Spleen (tissue), 11 donors: ENCODE measurements around the gene KRTAP21-1. TPM values are rescaled to one million over a fixed set of nuclear protein-coding genes. Genes with fewer than 3 reads are reported as not detected.

Experiments used
- DNase-seq: peaks from one replicate; pipeline ENCODE4 v3.0.0-alpha.2; 2020
- H3K27ac ChIP-seq, 8 donors: fragments of 200-600 bp; sonication (generic) in 7 of 8; 1 replicate in 4 of 8; 2 replicates in 4 of 8; pipeline versions ENCODE4 v1.5.0 to v1.8.0; 2016 to 2021; ENCODE audit warnings: inconsistent platforms in 4 of 8, mild to moderate bottlenecking in 4 of 8, moderate library complexity in 1 of 8
- H3K27me3 ChIP-seq, 7 donors: fragments of 200-600 bp; sonication (generic) in 6 of 7; replicated peaks in 1 of 7; 1 replicate in 4 of 7; 2 replicates in 3 of 7; pipeline versions ENCODE4 v1.5.0 to v1.8.0; 2016 to 2021; ENCODE audit warnings: inconsistent platforms in 3 of 7, mild to moderate bottlenecking in 1 of 7
- H3K36me3 ChIP-seq, 6 donors: fragments of 200-600 bp; sonication (generic) in 5 of 6; 1 replicate in 4 of 6; 2 replicates in 2 of 6; pipeline versions ENCODE4 v1.5.0 to v1.8.0; 2016 to 2021; ENCODE audit warnings: inconsistent platforms in 2 of 6
- H3K4me1 ChIP-seq, 6 donors: fragments of 200-600 bp; sonication (generic) in 5 of 6; 1 replicate in 3 of 6; 2 replicates in 3 of 6; pipeline versions ENCODE4 v1.5.0 to v1.8.0; 2016 to 2021; ENCODE audit warnings: inconsistent platforms in 3 of 6
- H3K4me3 ChIP-seq, 8 donors: fragments of 200-600 bp; sonication (generic) in 7 of 8; 1 replicate in 4 of 8; 2 replicates in 4 of 8; pipeline versions ENCODE4 v1.5.0 to v1.8.0; 2016 to 2021; ENCODE audit warnings: inconsistent platforms in 4 of 8, mild to moderate bottlenecking in 4 of 8, moderate library complexity in 2 of 8
- H3K9me3 ChIP-seq, 8 donors: fragments of 200-600 bp; sonication (generic) in 7 of 8; 1 replicate in 4 of 8; 2 replicates in 4 of 8; pipeline versions ENCODE4 v1.5.0 to v1.8.0; 2016 to 2021; ENCODE audit warnings: inconsistent platforms in 4 of 8
- CTCF ChIP-seq, 11 experiments: fragments of 200-600 bp in 7 of 11; fragments of 450-650 bp in 4 of 11; sonication (generic) in 4 of 11; IDR thresholded peaks in 8 of 11; conservative IDR thresholded peaks in 3 of 11; 1 replicate in 7 of 11; 2 replicates in 4 of 11; pipeline versions ENCODE4 v1.4.0 to v1.8.0; 2016 to 2021; ENCODE audit warnings: antibody characterized with exemption in 11 of 11, inconsistent platforms in 4 of 11, mild to moderate bottlenecking in 1 of 11
- POLR2A ChIP-seq, 3 donors: fragments of 450-650 bp; IDR thresholded peaks; one replicate each; pipeline ENCODE4 v1.5.1; 2017; ENCODE audit warnings: antibody characterized with exemption in 3 of 3, mild to moderate bottlenecking in 1 of 3
- POLR2AphosphoS5 ChIP-seq, 3 donors: sonication (generic); formaldehyde crosslinking; IDR thresholded peaks; one replicate each; pipeline ENCODE4 v1.5.1; 2017; ENCODE audit warnings: antibody characterized with exemption in 3 of 3
- WGBS, 5 donors: extraction: QIAGEN DNeasy Blood & Tissue Kit in 3 of 5; methylation state at CpG; one replicate each; pipeline versions ENCODE4 v1.1.5 to v1.1.7; 2013 to 2018; 5-methylcytosine and 5-hydroxymethylcytosine counted together
- intact Hi-C: fragments of 100-400 bp; cut with DNase I; formaldehyde crosslinking; loops from one replicate; pipeline ENCODE4 v1.15.0; 2023; ENCODE audit warnings: low total_unique reads
- polyA plus RNA-seq, 3 donors: library from polyadenylated mRNA; stranded (reverse); fragments of 200-250 nt; gene quantifications; one replicate each; pipeline ENCODE4 v1.2.1, GENCODE V29; 2013
- total RNA-seq, 7 donors: library from RNA; depleted of rRNA in 3 of 7; stranded (reverse); fragments of >200 nt in 3 of 7; fragmentation: NEBNext Ultra II Directional in 4 of 7; extraction: Animal tissue kit (Norgen Biotek cat#: 25700) in 4 of 7; gene quantifications; one replicate each; pipeline versions ENCODE4 v1.1.0 to v1.2.1, GENCODE V29; 2016 to 2021
- donor health status: healthy with polysubstance abuse.
- donor health status: DM: no; HTN: no; CAD: no; lungs with moderate emphysema.
- donor health status: DM: no; HTN: no; CAD: no.
- donor health status: Bipolar disorder and iron deficiency.
- donor health status: healthy.
- donor health status: DM: no; HTN: no; CAD: no.
- donor health status: DM: yes; HTN: yes; CAD: no.

KRTAP21-1 gene
- total and polyA plus RNA-seq, 10 donors = not detected

DNA sequence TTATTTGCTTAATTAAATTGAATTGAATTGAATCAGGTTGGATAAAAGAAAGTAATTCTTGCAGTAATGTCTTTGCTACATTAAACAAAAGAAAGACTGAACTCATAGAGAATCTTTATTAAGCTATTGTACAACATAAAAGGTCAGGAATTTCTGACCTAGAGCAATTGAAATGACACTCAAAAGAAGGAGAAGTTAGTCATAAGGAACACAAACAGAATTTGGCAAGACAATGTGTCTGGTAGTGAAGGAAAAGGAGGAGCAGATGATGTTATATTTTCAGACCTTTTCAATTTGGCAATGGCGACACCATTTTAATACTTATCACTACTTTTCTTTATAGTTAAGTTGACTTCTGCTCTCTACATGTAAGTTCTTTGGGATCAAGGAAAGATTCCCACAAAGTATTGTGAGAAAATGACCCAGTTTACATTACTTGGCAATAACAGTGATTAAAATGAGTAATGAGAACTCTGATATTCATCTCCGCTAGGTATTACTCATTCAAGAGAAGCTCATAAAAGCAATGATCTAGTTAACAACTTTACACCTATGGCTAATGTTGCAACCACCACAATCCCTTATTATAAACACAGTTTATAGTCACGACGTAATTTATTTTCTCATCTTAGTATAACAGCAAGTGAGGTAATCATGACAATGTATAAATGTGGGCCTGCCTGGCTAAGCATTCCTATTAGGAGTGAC lies 14.7 kb upstream of the KRTAP21-1 start:
- H3K9me3 ChIP-seq = peaks cover 0 to 3% (median 0%) of the 10 kb centered on the region in 8 donors
- H3K4me1 ChIP-seq = no peaks in the 10 kb centered on the region
- no peak overlapping the region for H3K4me3 ChIP-seq
- no peaks in the 10 kb centered on the region for H3K27me3 ChIP-seq
- H3K36me3 ChIP-seq = no peaks in the 10 kb centered on the region
- DNase-seq = no peak
- intact Hi-C loops = no loop called here
- TF ChIP-seq POLR2A (IDR thresholded peaks at IDR 0.05) (no peak), POLR2AphosphoS5 (IDR thresholded peaks at IDR 0.05) (no peak), CTCF (IDR thresholded peaks at IDR 0.05 in 8 of 11, conservative IDR thresholded peaks at IDR 0.05 in 3 of 11) (no peak)
- H3K27ac ChIP-seq = no peak overlapping the region
- 85 to 95% (median 90%) methylated on average over 4 of the region's 4 CpGs for WGBS, 5 donors

DNA sequence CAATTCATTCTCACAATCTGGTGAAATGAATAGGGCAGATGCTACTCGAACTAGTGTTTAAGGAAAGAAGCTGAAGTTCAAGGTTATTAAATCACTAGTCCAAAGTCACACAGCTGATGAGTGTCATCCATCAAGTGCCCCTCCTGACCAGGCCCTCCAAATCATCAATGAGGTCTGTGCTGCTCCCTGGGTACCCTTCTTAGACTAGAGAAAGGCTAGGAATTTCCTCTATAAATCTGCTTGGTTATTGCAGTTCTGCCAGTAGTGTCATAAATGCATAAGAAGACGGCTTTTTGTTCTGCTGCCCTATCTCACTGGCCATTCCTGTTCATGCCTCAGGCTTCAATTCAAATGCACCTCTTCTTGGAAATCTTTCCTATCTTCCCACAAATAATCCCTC lies 5.5 kb upstream of the KRTAP21-1 start:
- DNase-seq = no peak
- intact Hi-C loops = no loop called here
- H3K9me3 ChIP-seq = peaks cover 0 to 4% (median 0%) of the 10 kb centered on the region in 8 donors
- TF ChIP-seq POLR2A (IDR thresholded peaks at IDR 0.05) (no peak), POLR2AphosphoS5 (IDR thresholded peaks at IDR 0.05) (no peak), CTCF (IDR thresholded peaks at IDR 0.05 in 8 of 11, conservative IDR thresholded peaks at IDR 0.05 in 3 of 11) (no peak)
- H3K4me3 ChIP-seq = no peak overlapping the region
- no peaks in the 10 kb centered on the region for H3K27me3 ChIP-seq
- no peaks in the 10 kb centered on the region for H3K36me3 ChIP-seq
- 79 to 93% (median 82%) methylated on average over 2 of the region's 2 CpGs for WGBS, 5 donors
- H3K4me1 ChIP-seq = no peaks in the 10 kb centered on the region
- H3K27ac ChIP-seq = no peak overlapping the region

- H3K4me1 ChIP-seq = no peaks in the 10 kb centered on the region
- TF ChIP-seq POLR2AphosphoS5 (IDR thresholded peaks at IDR 0.05) (no peak), CTCF (IDR thresholded peaks at IDR 0.05 in 8 of 11, conservative IDR thresholded peaks at IDR 0.05 in 3 of 11) (no peak), POLR2A (IDR thresholded peaks at IDR 0.05) (no peak)
- DNase-seq = no peak
- intact Hi-C loops = no loop called here
- no peak overlapping the region for H3K27ac ChIP-seq
- H3K27me3 ChIP-seq = no peaks in the 10 kb centered on the region
- 60 to 75% (median 69%) methylated on average over 2 of the region's 2 CpGs for WGBS, 5 donors
- H3K4me3 ChIP-seq = no peak overlapping the region
- peaks cover 0 to 4% (median 0%) of the 10 kb centered on the region in 8 donors for H3K9me3 ChIP-seq
- no peaks in the 10 kb centered on the region for H3K36me3 ChIP-seq
Measured at GRCh38 chr21:30758306-30758705, 3.1 kb upstream of the KRTAP21-1 start.

DNA sequence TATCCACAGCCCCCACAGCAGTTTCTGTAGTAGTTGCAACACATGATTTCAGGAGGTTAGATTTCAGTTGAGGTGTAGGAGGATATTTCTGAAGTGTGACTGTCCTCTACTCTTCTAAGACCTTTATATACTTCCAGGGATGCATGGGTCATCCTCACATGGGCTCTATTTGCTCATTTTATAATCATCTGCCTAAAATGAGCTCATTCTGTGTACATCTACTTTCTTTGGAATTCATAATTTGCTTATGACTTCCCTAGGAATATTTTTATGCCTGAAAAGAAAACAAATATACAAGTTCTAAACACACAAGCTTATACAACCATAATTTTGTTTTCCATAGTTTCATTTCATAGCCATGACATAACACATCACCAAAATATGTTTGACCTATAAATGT lies 8.1 kb downstream of the KRTAP21-1 start, which contains the start of gene KRTAP21-2:
TSS of gene KRTAP21-2 (minus strand) at position 101 of the 400 bp plus-strand sequence. CDS start at position 44, 57 bp downstream.
- TF ChIP-seq CTCF (IDR thresholded peaks at IDR 0.05 in 8 of 11, conservative IDR thresholded peaks at IDR 0.05 in 3 of 11) (no peak), POLR2A (IDR thresholded peaks at IDR 0.05) (no peak), POLR2AphosphoS5 (IDR thresholded peaks at IDR 0.05) (no peak)
- intact Hi-C loops = no loop called here
- Histone ChIP-seq H3K4me1 (no peaks in the 10 kb centered on the region), H3K27me3 (no peaks in the 10 kb centered on the region), H3K4me3 (no peak within 1 kb of the TSS), H3K27ac (no peak within 1 kb of the TSS), H3K9me3 (no peaks in the 10 kb centered on the region), H3K36me3 (no peaks in the 10 kb centered on the region)
- DNase-seq = no peak
